GM19351 (cell line): Measurements from ENCODE around the gene JDP2.

Experiments
- ATAC-seq: cut with Tn5 transposase; IDR thresholded peaks from one replicate; pipeline ENCODE4 v1.9.1; 2021; ENCODE audit warnings: mild to moderate bottlenecking, moderate library complexity; ENCODE audit not compliant: unreplicated experiment

JDP2 gene

GRCh38 chr14:75477881-75478280 lies 50.1 kb downstream of the JDP2 start:
- no peak for ATAC-seq

- ATAC-seq: peak; percentile 61
These were observed 52.2 kb downstream of the JDP2 start for GRCh38 chr14:75479770-75480600.

GRCh38 chr14:75482366-75482765 lies 54.5 kb downstream of the JDP2 start:
- no peak for ATAC-seq

- no peak for ATAC-seq
These were observed 57.0 kb downstream of the JDP2 start for GRCh38 chr14:75484711-75485429.

GRCh38 chr14:75486318-75486717 lies 58.5 kb downstream of the JDP2 start:
- no peak for ATAC-seq

- peak; percentile 87 for ATAC-seq
These were observed 59.4 kb downstream of the JDP2 start for GRCh38 chr14:75487155-75487671.

GRCh38 chr14:75489480-75489837 lies 61.6 kb downstream of the JDP2 start:
- ATAC-seq: no peak

GRCh38 chr14:75491376-75491978 lies 63.7 kb downstream of the JDP2 start:
- ATAC-seq: no peak

- no peak for ATAC-seq
These were observed 65.2 kb downstream of the JDP2 start for GRCh38 chr14:75492832-75493591.

- no peak for ATAC-seq
These were observed 65.8 kb downstream of the JDP2 start for GRCh38 chr14:75493592-75494087.

GRCh38 chr14:75494896-75495295 lies 67.1 kb downstream of the JDP2 start:
- ATAC-seq: no peak

- ATAC-seq: no peak
These were observed 67.6 kb downstream of the JDP2 start for GRCh38 chr14:75495399-75495798.

- ATAC-seq: no peak
These were observed 68.1 kb downstream of the JDP2 start for GRCh38 chr14:75495882-75496281.

GRCh38 chr14:75496755-75497154 lies 68.9 kb downstream of the JDP2 start:
- ATAC-seq: no peak

- no peak for ATAC-seq
These were observed 69.4 kb downstream of the JDP2 start for GRCh38 chr14:75497191-75497590.

GRCh38 chr14:75497701-75498100 lies 69.9 kb downstream of the JDP2 start:
- no peak for ATAC-seq

- peak; percentile 54 for ATAC-seq
These were observed 71.5 kb downstream of the JDP2 start for GRCh38 chr14:75499084-75499875.

GRCh38 chr14:75501080-75501479 lies 73.3 kb downstream of the JDP2 start:
- ATAC-seq: no peak

- no peak for ATAC-seq
These were observed 76.6 kb downstream of the JDP2 start for GRCh38 chr14:75504411-75504810.

GRCh38 chr14:75506930-75507329 lies 79.1 kb downstream of the JDP2 start:
- ATAC-seq: no peak
